NCI-H82 (cell line): Measurements from ENCODE around the gene P2RX6.

Experiments
- DNase-seq: peaks from one replicate; lab custom pipeline; 2025; lab: John Stamatoyannopoulos, UW

P2RX6 gene

GRCh38 chr22:20979940-20980453, 35.0 kb upstream of the P2RX6 start:
- DNase-seq: no peak

- no peak for DNase-seq
Observed at GRCh38 chr22:20980523-20980922, 34.4 kb upstream of the P2RX6 start.

- DNase-seq: no peak
Observed at GRCh38 chr22:20980938-20981722, 33.8 kb upstream of the P2RX6 start.

GRCh38 chr22:20981787-20982562, 33.0 kb upstream of the P2RX6 start, which contains the start of gene LZTR1:
Gene LZTR1 (plus strand): TSS chr22:20982297. CDS start chr22:20982372, 75 bp downstream.
- peak; percentile 81 for DNase-seq

- DNase-seq: no peak
Observed at GRCh38 chr22:20982563-20982882, 32.4 kb upstream of the P2RX6 start.

GRCh38 chr22:20983081-20983771, 31.7 kb upstream of the P2RX6 start:
- no peak for DNase-seq

GRCh38 chr22:20985720-20986119, 29.2 kb upstream of the P2RX6 start:
- no peak for DNase-seq

- DNase-seq: no peak
Observed at GRCh38 chr22:20986365-20986764, 28.6 kb upstream of the P2RX6 start.

- no peak for DNase-seq
Observed at GRCh38 chr22:20987375-20987774, 27.6 kb upstream of the P2RX6 start.

- DNase-seq: no peak
Observed at GRCh38 chr22:20988573-20989322, 26.2 kb upstream of the P2RX6 start.

GRCh38 chr22:20989323-20990138, 25.4 kb upstream of the P2RX6 start:
- no peak for DNase-seq

- DNase-seq: no peak
Observed at GRCh38 chr22:20990184-20991180, 24.5 kb upstream of the P2RX6 start.

GRCh38 chr22:20991252-20992055, 23.5 kb upstream of the P2RX6 start:
- no peak for DNase-seq

- DNase-seq: no peak
Observed at GRCh38 chr22:20992056-20992442, 22.9 kb upstream of the P2RX6 start.

- DNase-seq: no peak
Observed at GRCh38 chr22:20992456-20993303, 22.3 kb upstream of the P2RX6 start.

- DNase-seq: no peak
Observed at GRCh38 chr22:20993304-20994127, 21.4 kb upstream of the P2RX6 start.
